ENCODE results near the gene MGAT2.

Gene MGAT2

DNA sequence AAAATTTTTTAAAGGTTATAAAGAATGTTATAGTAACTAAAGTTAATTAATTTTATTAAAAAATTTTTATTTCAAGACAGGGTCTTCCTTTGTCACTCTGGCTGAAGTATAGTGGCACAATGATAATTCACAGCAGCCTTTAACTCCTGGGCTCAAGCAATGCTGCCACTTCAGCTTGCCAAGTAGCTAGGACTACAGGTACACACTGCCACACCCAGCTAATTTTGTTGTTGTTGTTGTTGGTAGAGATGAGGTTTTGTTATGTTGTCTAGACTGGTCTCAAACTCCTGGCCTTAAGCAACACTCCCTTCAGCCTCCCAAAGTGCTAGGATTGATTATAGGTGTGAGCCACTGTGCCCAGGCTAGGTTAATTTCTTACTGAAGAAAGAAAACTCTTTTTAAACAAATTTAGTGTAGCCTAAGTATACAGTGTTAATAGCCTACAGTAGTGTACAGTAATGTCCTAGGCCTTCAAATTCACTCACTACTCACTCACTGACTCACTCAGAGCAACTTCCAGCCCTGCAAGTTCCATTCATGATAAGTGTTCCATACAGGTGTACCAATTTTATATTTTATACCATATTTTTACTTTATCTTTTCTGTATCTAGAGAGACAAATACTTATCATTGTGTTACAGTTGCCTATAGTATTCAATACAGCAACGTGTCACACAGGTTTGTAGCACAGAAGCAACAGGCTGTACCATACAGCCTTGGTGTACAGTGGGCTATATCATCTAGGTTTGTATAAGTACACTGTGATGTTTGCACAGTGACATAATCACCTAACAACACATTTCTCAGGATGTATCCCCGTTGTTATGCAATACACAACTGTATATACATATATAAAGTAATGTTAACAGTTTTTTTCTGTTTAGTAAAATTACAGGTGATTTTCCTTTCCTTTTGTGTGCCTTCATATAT lies 39.2 kb downstream of the MGAT2 start:
- no peak for DNase-seq

GRCh38 chr14:49670475-49670874 lies 49.9 kb downstream of the MGAT2 start:
- no peak for DNase-seq
